Tibial artery (tissue), 4 donors: ENCODE data around the gene ENAH.

Source experiments
- DNase-seq, 2 donors: peaks; one replicate each; pipeline ENCODE4 v3.0.0-alpha.2; 2019
- H3K27ac ChIP-seq, 2 donors: fragments of 200-600 bp; sonication (generic) in 1 of 2; 1 replicate in 1 of 2; 2 replicates in 1 of 2; pipeline ENCODE4 v1.5.1; 2018 to 2019; ENCODE audit warnings: mild to moderate bottlenecking in 1 of 2
- H3K27me3 ChIP-seq, 2 donors: fragments of 200-600 bp; sonication (generic) in 1 of 2; one replicate each; pipeline versions ENCODE4 v1.5.1 to v1.6.0; 2016 to 2019
- H3K36me3 ChIP-seq, 3 donors: fragments of 200-600 bp; sonication (generic) in 2 of 3; one replicate each; pipeline ENCODE4 v1.5.1; 2016 to 2019; ENCODE audit warnings: mild to moderate bottlenecking in 2 of 3
- H3K4me1 ChIP-seq, 4 donors: fragments of 200-600 bp; sonication (generic) in 2 of 4; 1 replicate in 3 of 4; 2 replicates in 1 of 4; pipeline ENCODE4 v1.5.1; 2016 to 2019
- H3K4me3 ChIP-seq, 2 donors: fragments of 200-600 bp; sonication (generic) in 1 of 2; 1 replicate in 1 of 2; 2 replicates in 1 of 2; pipeline ENCODE4 v1.5.1; 2018 to 2019; ENCODE audit warnings: mild to moderate bottlenecking in 2 of 2
- H3K9me3 ChIP-seq, 3 donors: fragments of 200-600 bp; sonication (generic) in 1 of 3; one replicate each; pipeline ENCODE4 v1.5.1; 2016 to 2019
- CTCF ChIP-seq, 2 experiments: fragments of 200-600 bp in 1 of 2; fragments of 450-650 bp in 1 of 2; IDR thresholded peaks; one replicate each; pipeline ENCODE4 v1.5.1; 2017 to 2019; ENCODE audit warnings: antibody characterized with exemption in 2 of 2, mild to moderate bottlenecking in 1 of 2, moderate library complexity in 1 of 2
- intact Hi-C: fragments of 100-400 bp; cut with DNase I; formaldehyde crosslinking; loops from one replicate; pipeline ENCODE4 v1.15.0; 2023; ENCODE audit warnings: low total_unique reads

The ENAH gene

GRCh38 chr1:225482421-225482950 is 170.4 kb downstream of the ENAH start:
- H3K27ac ChIP-seq = peak overlapping the region; percentile 43 to 47
- intact Hi-C loops = loop anchor here (10.0 kb wide), 1 partner anchor 172 kb away; the partner anchor contains the start of gene ENAH

GRCh38 chr1:225481738-225482137 is 171.2 kb downstream of the ENAH start:
- intact Hi-C loops = loop anchor here (10.0 kb wide), 1 partner anchor 173 kb away; the partner anchor contains the start of gene ENAH
- H3K27ac ChIP-seq = peak overlapping the region; percentile 43 to 47

More at GRCh38 chr1:225482421-225482950, 170.4 kb downstream of the ENAH start:
- Histone ChIP-seq H3K9me3 (no peaks in the 10 kb centered on the region), H3K4me3 (no peak overlapping the region), H3K36me3 (no peaks in the 10 kb centered on the region), H3K27me3 (no peaks in the 10 kb centered on the region), H3K4me1 (peaks cover 0 to 37% (median 16%) of the 10 kb centered on the region in 4 donors)
- peak in 1 of 2 donors; percentile 55 for DNase-seq
- TF ChIP-seq CTCF (IDR thresholded peaks at IDR 0.05) = no peak

GRCh38 chr1:225480825-225481434 is 172.0 kb downstream of the ENAH start:
- intact Hi-C loops = loop anchor here (10.0 kb wide), 1 partner anchor 174 kb away; the partner anchor contains the start of gene ENAH
- no peaks in the 10 kb centered on the region for H3K9me3 ChIP-seq
- peak in 1 of 2 donors; percentile 66 for DNase-seq
- no peak overlapping the region for H3K27ac ChIP-seq
- no peaks in the 10 kb centered on the region for H3K27me3 ChIP-seq
- no peaks in the 10 kb centered on the region for H3K36me3 ChIP-seq
- TF ChIP-seq CTCF (IDR thresholded peaks at IDR 0.05) = peak; percentile 37 to 63
- H3K4me1 ChIP-seq = peaks cover 0 to 37% (median 16%) of the 10 kb centered on the region in 4 donors
- H3K4me3 ChIP-seq = no peak overlapping the region

More at GRCh38 chr1:225481738-225482137, 171.2 kb downstream of the ENAH start:
- Histone ChIP-seq H3K9me3 (no peaks in the 10 kb centered on the region), H3K4me1 (peaks cover 0 to 37% (median 16%) of the 10 kb centered on the region in 4 donors), H3K27me3 (no peaks in the 10 kb centered on the region), H3K36me3 (no peaks in the 10 kb centered on the region), H3K4me3 (no peak overlapping the region)
- DNase-seq = no peak
- no peak for TF ChIP-seq CTCF (IDR thresholded peaks at IDR 0.05)

GRCh38 chr1:225479996-225480720 is 172.8 kb downstream of the ENAH start:
- no peaks in the 10 kb centered on the region for H3K36me3 ChIP-seq
- intact Hi-C loops = loop anchor here (10.0 kb wide), 1 partner anchor 175 kb away; the partner anchor contains the start of gene ENAH
- no peaks in the 10 kb centered on the region for H3K9me3 ChIP-seq
- H3K4me1 ChIP-seq = peaks cover 0 to 41% (median 17%) of the 10 kb centered on the region in 4 donors
- peak in 1 of 2 donors; percentile 44 for DNase-seq
- H3K27ac ChIP-seq = no peak overlapping the region
- H3K27me3 ChIP-seq = no peaks in the 10 kb centered on the region
- TF ChIP-seq CTCF (IDR thresholded peaks at IDR 0.05) = no peak
- H3K4me3 ChIP-seq = no peak overlapping the region

DNA sequence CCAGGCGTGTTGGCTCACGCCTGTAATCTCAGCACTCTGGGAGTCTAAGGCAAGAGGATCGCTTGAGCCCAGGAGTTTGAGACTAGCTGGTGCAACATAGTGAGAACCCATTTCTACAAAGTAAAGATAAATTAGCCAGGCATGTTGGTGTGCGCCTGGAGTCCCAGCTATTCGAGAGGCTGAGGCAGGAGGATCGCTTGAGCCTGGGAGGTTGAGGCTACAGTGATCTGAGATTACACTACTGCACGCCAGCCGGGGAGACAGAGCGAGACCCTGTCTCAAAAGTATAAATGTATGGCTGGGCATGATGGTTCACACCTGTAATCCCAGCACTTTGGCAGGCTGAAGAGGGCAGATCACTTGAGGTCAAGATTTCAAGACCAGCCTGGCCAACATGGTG is 173.6 kb downstream of the ENAH start:
- H3K27me3 ChIP-seq = no peaks in the 10 kb centered on the region
- H3K36me3 ChIP-seq = no peaks in the 10 kb centered on the region
- intact Hi-C loops = no loop called here
- DNase-seq = peak in 1 of 2 donors; percentile 46
- H3K9me3 ChIP-seq = no peaks in the 10 kb centered on the region
- H3K4me1 ChIP-seq = peaks cover 0 to 43% (median 19%) of the 10 kb centered on the region in 4 donors
- no peak overlapping the region for H3K27ac ChIP-seq
- no peak for TF ChIP-seq CTCF (IDR thresholded peaks at IDR 0.05)
- H3K4me3 ChIP-seq = no peak overlapping the region
